GM19239 (cell line): ENCODE data around the gene SLC5A4.

ENCODE experiments used
- DNase-seq: peaks from one replicate; pipeline ENCODE4 v3.0.0; 2011; ENCODE audit warnings: low spot score; ENCODE audit not compliant: insufficient read length
- FAIRE-seq: peaks from 2 replicates; lab custom pipeline; 2011; peaks lifted over from hg19 to GRCh38; lab: Jason Lieb, UNC

The SLC5A4 gene

GRCh38 chr22:32236970-32237369 is 18.2 kb downstream of the SLC5A4 start:
- no peak for DNase-seq

GRCh38 chr22:32233091-32233490 is 22.1 kb downstream of the SLC5A4 start:
- DNase-seq (no peak), FAIRE-seq (no peak)

More at GRCh38 chr22:32236970-32237369, 18.2 kb downstream of the SLC5A4 start:
- FAIRE-seq: no peak

- FAIRE-seq (no peak), DNase-seq (no peak)
These were observed 22.8 kb downstream of the SLC5A4 start for GRCh38 chr22:32232191-32232830.

- no peak for FAIRE-seq
- DNase-seq: no peak
These were observed 28.6 kb downstream of the SLC5A4 start for GRCh38 chr22:32226326-32227104.

GRCh38 chr22:32222991-32223390 is 32.2 kb downstream of the SLC5A4 start:
- FAIRE-seq (no peak), DNase-seq (no peak)

GRCh38 chr22:32219026-32219425 is 36.1 kb downstream of the SLC5A4 start:
- no peak for FAIRE-seq

GRCh38 chr22:32218470-32218869 is 36.7 kb downstream of the SLC5A4 start:
- no peak for DNase-seq
- no peak for FAIRE-seq

More at GRCh38 chr22:32219026-32219425, 36.1 kb downstream of the SLC5A4 start:
- DNase-seq: no peak

GRCh38 chr22:32217465-32217864 is 37.7 kb downstream of the SLC5A4 start:
- DNase-seq (no peak), FAIRE-seq (no peak)

- no peak for DNase-seq
- FAIRE-seq: no peak
These were observed 38.2 kb downstream of the SLC5A4 start for GRCh38 chr22:32216911-32217310.

GRCh38 chr22:32211011-32211410 is 44.1 kb downstream of the SLC5A4 start:
- DNase-seq (no peak), FAIRE-seq (no peak)

GRCh38 chr22:32208681-32209080 is 46.5 kb downstream of the SLC5A4 start:
- no peak for FAIRE-seq
- no peak for DNase-seq

GRCh38 chr22:32207971-32208480 is 47.1 kb downstream of the SLC5A4 start:
- FAIRE-seq (no peak), DNase-seq (no peak)

- no peak for FAIRE-seq
- no peak for DNase-seq
These were observed 48.1 kb downstream of the SLC5A4 start for GRCh38 chr22:32206774-32207758.

- DNase-seq (no peak), FAIRE-seq (no peak)
These were observed 49.0 kb downstream of the SLC5A4 start for GRCh38 chr22:32205974-32206773.

- FAIRE-seq (no peak), DNase-seq (no peak)
These were observed 50.1 kb downstream of the SLC5A4 start, which contains the start of gene RFPL2 for GRCh38 chr22:32204856-32205722. TSS of gene RFPL2 (minus strand) at chr22:32205073. CDS start at chr22:32202451, 2,622 bp downstream.

- FAIRE-seq (no peak), DNase-seq (no peak)
These were observed 50.9 kb downstream of the SLC5A4 start for GRCh38 chr22:32204040-32204855.

- DNase-seq (no peak), FAIRE-seq (no peak)
These were observed 51.7 kb downstream of the SLC5A4 start for GRCh38 chr22:32203181-32204039.
